ENCODE data around the gene POU2F3.

Gene POU2F3

DNA sequence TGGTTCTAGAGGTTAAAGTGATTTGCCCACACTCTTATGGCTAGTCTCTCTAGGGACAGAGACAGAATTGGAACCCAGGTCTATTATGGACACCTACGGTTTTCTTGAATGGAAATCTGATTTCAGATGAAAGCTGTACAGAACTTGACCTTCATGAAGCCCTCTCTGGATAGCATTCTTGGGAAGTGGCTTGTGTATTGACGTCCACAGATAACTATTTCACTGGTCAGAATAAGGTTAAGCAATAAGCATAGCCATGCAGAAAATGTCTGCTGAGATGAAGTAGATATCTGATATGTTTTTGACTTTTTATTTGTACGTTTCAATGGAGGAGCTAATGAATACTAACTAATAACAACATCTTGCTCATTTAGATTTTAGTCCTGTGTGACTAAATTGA is 86.3 kb downstream of the POU2F3 start:
- no peak for DNase-seq

DNA sequence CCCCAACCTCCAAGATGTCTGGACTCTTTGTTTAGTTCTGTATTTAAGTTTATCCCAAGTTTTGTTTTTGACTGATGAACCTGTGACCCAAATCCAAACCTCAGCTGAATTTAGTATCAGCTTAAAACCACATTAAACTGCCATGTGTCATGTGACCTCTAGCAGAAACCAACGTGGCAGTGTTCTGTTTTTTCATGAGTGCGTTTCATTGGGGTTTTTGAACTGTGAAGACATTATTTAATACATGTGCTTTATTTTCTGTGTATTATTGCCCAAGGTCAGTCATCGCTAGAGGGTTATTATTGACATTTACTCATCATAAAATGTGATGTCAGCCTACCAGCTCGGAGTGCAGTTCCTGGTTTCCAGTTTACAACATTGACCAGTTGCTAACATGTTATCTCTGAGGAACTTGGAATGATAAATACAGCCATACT is 86.9 kb downstream of the POU2F3 start:
- no peak for DNase-seq

DNA sequence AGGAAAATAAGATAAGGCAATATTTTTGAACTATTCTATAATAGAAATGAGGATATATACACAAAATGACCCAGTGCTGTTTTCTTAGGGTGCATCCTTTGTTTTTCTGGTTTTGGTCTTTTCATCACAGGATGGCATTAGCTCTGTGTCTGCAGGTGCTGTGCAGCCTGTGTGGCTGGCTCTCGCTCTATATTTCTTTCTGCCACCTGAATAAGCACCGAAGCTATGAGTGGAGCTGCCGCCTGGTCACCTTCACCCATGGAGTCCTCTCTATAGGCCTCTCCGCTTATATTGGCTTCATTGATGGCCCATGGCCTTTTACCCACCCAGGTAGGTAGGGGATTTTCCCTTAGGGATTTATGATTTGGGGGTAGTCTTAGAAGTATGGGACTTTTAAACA is 87.4 kb downstream of the POU2F3 start:
- DNase-seq: no peak

DNA sequence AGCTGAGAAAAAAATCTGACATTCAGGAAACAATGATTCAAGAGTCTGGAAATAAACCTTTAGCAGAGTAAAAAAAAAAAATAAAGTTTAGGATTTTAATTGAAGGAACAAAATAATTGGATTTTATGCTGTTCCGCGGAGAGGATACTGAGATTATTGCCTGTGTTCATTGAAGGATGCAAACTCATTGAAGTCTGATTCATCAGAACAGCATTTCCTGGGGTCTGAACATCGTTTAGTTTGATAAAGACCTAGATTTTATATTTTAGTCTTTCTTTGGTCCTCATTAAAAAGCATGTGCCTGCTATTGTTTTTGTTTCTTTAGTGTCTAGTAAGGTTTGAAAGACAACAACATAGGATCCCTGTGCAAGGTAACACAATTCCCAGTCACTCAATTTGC is 89.6 kb downstream of the POU2F3 start:
- no peak for DNase-seq

DNA sequence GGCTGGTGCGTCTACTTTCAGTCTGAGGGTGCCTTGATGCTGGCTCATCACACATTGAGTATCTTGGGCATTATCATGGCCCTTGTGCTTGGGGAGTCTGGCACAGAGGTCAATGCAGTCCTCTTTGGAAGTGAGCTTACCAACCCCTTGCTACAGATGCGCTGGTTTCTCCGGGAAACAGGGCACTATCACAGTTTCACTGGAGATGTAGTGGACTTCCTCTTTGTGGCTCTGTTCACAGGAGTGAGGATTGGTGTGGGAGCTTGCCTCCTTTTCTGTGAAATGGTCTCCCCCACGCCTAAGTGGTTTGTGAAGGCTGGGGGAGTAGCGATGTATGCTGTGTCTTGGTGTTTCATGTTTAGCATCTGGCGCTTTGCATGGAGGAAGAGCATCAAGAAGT is 90.1 kb downstream of the POU2F3 start:
- no peak for DNase-seq

DNA sequence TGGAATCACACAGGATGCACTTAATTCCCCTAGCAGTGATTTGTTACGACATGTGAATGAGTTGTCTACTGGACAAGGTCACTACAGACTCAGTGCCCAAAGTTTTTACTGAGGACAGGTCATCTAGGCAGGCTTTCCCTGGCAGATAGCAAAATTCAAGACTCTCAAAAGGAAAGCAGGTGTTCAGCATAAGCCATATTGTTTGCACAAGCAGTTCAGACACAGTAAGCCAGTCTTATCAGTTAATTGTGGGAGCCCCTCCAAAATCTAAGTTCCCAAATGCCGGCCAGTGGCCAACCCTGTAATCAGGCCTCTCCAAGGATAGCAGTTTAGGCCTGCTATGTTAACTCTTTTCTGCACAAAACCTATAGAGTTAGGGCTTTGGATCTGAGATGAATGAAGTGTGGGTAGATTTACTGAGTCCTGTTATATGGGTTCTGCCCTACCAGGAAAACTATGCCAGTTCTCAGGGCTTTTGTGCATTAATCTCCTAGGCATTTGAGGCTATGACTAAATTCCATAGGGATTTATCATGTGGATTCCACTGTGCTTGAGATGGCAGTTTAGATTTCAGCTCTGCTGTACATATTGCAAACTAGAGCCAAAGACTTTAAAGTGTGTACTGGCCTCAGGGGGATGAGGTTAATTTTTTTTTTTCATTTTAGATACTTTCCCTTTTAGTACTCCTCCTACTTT is 91.5 kb downstream of the POU2F3 start:
- no peak for DNase-seq

DNA sequence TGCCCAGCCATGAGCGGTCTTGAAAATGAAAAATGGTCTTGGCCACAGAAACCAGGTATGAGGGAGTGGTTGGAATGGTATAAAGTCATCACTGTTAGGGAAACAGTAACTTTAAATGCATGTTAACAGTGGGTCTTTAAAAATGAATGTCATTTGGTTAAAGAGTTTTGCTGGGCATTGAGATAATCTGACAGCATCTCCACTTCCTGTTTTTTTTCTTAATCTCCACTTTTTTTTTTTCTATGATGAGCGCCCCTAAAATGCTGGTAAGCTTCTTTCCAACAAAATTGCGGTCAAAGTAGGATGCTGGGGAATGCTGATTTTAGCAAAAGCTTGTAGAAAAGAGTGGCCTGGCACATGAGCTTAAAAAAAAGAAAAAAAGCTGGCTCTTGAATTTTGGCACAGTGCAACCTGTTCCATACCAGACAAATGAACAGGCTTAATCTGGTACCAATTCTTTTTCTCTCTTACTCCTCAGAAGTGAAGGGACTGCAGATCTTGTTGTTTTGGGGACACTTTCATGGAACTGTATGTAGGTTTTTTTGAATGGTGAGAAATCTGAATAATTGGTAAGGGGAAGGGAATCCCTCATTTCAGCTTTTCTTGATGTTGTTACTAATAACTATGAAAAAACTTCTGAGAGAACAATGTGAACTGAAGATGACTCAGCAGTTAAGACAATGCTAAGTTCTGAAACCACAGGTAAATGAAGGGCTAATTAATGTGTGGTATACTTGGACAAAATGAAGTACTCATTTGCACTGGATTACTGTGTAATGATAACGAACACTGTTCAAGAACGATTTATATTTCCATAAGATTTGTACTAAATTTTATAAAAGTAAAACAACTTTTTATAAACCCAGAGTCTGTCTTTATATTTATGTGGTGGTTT is 93.1 kb downstream of the POU2F3 start:
- no peak for DNase-seq

DNA sequence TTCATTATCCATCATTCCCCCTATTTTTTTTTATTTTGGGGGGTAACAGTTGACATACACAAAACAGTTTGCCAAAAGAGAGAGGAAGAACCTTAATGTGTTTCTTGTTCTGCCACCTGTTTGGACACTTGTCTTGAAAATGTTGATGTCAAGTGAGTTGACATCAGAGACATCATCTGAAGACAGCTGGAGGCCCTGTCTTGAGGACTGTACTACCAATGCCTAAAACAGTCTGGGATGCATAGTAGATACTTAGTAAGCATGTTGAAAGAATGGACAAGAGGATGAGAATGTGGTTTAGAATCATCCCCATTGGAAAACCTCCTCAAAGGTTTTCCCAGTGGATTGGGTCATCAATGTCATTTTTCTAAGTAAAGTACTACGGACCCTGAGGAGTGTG is 93.9 kb downstream of the POU2F3 start:
- DNase-seq: no peak

DNA sequence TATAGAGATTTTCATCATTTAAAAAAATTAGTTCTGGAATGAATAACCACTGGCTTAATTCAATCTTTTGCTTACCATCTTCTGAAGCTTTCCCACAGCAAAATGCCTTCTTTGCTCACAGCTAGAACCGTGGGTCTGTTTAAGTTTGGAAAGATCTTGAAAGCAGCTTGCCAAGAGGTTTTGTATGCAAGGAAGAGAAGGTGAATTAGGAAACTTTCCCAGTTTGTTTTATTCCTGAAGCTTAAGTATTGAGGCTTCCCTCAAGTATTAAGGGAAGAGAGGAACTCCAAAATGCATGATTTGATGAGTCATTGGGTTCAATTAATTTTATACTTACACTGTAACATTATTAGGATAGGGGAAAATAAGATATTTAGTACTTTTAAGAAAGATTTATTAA is 94.4 kb downstream of the POU2F3 start:
- DNase-seq: no peak

DNA sequence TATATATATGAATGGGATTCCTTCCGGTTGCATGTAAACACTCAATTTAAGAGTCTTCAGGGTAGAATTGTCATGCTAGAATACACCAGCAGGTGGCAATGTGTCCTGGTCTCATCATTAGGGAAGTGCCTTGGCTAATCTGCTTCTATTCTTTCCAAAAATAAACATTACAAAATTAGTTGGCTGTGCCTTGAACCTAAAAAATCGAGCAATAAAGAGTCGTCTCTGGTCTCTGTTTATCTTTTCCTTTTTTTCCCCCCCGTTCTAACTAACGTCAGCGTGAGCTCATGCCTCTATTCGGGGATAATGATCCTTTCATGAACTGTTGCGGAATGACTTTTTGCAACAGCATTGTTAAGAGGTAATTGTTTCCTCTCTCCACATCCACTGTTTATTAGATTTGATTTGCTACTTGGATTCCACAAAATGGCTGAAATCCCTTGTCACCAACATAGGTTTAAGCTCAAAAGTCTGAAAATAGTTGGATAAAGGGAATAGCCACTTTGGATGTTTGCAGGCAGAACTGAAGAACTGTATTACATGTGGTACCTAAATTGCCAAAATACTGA is 95.0 kb downstream of the POU2F3 start:
- DNase-seq: peak; percentile 80 to 85

DNA sequence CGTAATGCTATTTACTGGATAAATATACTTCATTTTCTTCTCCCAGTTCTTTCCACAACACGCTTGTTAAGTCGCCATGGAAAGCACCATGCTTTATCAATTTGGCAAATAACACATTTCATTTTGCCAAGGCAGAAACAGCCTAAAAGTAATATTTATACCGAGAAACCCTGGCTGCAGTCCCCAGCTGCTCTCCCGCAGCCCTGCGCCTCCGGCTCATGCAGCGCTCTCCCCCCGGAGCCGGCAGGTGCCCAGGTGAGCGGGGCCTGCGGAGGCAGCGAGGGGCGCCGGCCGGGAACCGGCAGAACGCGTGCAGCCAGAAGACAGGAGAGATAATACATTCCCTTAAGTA is 95.6 kb downstream of the POU2F3 start:
- DNase-seq: peak; percentile 57 to 72

DNA sequence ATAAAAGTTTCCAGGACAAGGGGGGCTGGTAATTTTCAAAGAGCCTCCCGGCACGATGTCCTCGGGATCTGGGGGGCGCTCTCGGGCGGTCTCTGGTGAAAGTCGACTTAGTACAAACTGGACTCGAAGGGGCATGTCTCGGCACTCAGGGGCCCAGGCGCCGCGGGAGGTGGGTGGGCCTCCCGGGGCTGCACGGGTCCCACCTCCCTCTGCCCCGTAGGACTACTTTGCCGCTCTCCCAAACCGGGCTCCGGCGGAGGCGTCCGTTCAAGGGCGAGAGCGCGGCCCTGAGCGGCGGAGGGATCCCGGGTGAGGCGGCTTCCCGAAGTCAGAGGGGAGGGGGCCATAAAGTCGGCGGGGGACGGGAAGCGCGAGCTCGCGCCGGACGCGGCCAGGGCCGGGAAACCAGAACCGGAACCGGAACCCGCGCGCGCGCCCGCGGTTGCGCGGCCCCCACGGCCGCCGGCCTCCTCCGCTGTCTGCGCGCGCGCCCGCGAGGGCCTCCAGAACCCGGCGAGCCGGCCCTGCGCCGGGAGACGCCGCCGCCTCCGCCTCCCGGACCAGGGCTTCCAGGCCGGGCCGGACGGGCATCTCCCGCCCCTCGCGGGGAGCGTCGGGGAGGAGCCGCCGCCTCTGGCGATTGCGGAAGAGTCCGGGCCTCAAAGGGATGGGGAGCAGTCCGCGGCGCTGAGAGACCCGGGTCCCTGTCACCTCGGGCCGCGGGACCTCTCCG is 96.1 kb downstream of the POU2F3 start, which contains the start of gene ARHGEF12:
Gene ARHGEF12, plus strand, starts transcription at position 506 of the 733 bp plus-strand sequence. CDS start 831 bp downstream, outside the sequence.
- peak; percentile 95 to 98 for DNase-seq

DNA sequence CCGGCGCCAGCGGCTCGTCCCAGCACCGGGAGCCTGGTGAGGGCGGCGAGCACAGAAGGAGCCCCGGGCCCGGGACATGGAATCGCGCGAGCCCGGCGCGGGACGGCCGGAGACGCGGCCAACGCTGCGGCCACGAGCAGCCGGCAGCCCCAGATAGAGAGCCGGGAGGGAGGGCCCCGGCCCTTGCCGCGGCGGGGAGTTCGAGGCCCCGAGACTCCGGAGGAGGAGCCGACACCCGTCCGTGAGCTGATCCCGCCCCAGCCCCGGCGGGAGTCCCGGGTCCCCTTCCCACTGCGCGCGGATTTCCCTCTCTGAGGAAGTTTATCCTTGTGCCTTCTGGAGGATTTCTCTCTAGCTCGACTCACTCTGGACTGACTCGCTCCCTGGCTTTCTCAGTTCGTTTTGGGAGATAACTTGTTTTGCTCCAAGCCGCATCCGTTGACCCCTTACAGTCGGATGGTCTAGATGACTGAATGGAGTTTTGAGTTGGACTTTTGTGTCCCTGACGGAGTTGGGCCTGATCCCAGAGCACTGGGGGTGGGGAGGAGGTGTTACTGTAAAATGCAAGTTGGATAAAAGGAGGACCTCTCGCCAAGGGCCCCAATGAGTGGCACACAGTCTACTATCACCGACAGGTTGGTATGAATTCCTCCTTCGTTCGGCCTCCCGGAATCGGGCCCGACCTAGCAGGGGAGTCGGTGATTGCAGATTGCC is 96.9 kb downstream of the POU2F3 start:
- DNase-seq: peak; percentile 54 to 64

DNA sequence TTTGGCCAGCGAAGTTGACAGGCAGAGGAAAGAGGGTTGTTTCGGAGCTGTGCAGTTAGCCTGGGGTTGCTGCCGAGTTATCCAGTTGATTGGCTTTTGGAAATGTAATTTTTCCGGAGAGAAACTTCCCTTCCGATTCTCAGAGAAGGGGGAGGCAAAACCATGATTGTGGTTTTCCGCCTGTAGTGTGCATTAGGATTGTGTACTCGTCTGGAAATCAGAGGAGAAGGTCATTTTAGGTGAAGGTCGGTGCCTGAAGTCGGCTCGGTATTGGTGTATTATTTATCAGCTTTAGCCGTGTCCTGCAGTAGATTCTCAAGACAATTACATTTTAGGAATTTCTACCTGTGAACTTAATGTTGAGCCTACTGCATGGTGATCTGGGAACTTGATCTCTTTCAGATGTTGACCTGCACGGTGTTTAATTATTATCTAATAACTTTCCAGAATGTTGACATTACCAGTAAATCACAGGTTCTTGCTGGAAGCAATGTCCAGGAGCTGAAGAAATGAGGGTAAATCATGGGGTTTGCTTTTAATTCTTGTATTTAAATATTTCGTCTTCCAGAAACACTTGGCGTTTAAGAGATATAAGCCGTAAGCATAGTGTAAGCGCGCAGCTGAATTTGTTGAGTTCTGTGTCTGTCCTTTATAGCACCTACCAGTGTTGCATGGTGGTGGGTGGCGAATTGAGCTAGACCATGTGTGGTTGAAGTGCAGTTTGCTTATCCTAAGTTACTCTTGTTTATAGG is 97.6 kb downstream of the POU2F3 start:
- DNase-seq: peak in 1 of 2 experiments; percentile 21

DNA sequence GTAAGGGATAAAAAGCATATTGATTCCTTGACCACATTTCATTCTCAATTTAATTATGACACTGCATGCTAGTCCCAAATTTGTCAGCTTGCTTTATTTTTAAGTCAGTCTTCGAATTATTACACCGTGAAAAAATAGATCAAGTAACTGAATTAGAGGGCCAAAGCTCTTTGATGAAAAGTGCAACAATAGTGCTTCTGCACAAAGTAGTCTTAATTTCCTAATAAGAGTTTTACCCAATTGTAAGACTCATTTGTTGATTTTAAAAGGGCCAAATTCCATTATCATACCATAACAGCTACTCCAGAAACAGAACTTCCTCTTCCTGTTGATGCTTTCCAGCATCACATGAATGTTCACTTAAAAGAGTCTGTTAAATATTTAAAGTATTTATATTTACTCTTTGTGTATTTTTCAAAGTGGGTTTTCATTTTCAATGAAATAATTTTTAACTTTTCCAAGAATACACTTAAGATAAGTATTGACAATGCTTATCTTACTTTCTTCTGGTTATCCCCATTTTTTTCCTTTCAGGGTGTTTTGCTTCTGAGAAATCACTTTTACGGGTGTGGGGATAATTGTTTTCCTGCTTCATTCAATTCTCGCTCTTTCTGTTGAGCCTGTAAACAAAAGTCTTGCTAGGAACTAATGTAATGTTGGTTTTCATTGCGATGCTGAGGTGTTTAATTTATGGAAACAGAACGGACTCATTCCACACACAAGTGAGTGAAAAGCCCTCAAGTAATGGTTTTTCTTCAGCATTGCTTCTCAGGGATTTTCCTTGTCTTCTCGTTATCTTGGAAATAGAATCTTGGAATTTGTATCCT is 98.4 kb downstream of the POU2F3 start:
- DNase-seq: peak in 1 of 2 experiments; percentile 9

DNA sequence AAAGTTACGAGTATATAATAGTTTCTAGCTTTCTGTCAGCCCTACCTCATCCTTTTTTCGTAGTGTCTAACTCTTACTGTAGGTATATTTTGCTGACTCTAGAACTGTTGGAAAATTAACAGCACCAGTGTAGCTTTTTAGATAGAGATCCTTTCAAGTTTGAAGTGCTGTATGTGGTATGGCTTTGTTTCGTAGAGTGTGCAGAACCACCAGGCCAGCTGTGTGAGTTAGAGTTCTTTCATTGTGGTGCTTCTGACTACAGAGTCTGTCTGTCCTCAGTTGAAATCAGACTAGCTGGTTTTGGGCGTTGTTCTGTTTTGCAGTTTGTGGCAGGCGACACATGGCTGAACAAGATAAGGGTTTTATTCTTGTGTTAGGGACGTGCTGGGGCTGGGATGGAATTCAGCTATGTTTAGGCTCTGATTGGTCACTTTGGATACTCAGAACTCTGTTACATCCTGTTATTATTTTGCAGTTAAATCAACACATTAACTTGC is 99.5 kb downstream of the POU2F3 start:
- DNase-seq: no peak

DNA sequence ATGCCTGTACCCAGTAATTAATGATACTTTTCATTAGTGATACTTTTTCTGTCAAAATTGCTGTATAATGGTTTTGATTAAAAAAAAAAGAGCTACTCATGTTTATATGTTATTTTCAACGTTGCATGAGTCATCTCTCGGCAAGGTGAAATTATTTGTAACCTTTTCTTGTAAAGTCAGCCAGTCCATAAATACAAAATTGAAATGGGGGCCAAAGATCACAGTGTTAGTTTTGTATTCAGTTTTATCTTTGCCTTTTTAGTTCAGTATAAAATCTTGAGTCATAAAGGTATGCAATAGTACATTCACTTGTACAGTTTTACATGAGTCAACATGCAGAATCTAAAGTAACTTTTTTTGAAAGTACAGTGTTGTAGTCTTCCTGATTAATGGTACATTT is 100.6 kb downstream of the POU2F3 start:
- DNase-seq: no peak

DNA sequence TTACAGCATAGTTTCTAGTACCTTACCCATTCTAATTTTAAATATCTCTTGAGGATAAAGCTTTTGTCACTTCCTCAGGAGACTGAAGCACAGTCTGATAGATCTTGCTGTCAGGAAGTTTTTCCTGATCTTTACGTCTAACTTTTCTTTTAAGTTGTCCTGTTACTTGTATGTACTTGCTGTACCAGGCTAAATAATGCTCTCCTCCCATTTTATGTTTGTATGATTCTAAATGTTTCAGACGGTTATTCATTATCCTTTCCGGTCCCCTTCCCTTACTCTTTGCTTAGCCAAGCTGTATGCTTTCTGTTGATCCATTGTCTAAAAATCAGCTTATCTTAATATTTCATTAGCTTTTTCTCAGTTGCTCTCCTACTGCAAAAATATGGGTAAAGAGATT is 102.3 kb downstream of the POU2F3 start:
- DNase-seq: no peak

DNA sequence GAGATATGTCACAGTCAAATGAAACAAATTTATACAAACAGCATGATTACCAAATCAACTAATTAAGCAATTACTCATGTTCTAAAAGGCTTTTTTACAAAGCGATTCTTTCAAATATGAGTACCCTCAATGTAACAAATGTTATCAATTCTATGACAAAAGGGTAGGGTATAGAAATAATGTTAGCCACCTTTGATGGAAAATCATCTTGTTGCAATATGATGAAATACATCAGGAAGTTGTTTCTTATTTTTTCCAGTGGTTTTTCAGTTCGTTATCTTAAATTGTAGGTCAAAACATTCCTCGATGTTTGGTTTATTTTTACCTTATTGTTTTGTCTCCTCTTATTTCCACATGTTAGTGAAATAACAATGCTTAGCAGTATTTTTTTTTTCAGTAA is 102.7 kb downstream of the POU2F3 start:
- no peak for DNase-seq

DNA sequence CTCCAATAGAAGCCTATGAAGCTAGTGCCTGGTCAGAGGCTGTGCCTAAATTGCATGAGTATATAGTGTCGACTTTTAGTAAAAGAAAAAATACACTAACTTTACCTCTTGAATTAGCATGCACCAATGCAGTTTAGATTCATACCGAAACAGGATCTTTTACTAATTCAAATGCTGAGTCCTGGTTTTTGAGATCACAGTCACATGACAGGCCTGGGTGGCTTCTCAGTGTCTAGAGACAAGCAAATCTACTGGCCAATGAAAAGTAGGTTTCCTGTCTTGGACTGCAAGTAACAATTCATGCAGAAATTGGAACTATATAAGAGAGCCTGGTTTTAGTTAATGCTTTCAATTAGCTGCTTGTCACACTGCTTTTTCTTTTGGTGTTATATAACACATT is 103.5 kb downstream of the POU2F3 start:
- no peak for DNase-seq
